Measurements from ENCODE around the gene CDC16. TPM values are rescaled to one million over a fixed set of nuclear protein-coding genes. Genes with fewer than 3 reads are reported as not detected.

CDC16 gene
- total and polyA plus RNA-seq, 2 of the 8 experiments (the other 6 are each of a cell fraction or from before 2014, with no cell fraction given), result 42.5 to 83.4 TPM

- Histone ChIP-seq H3K23ac (ENCODE audit: insufficient read length) (no peak overlapping the region), H2AK5ac (ENCODE audit: low read depth, low read length) (no peak overlapping the region), H3K18ac (ENCODE audit: extremely low read depth, low read length) (no peak overlapping the region), H4K91ac (replicated peaks; ENCODE audit: insufficient read length, low read length) (no peak overlapping the region), H4K5ac (ENCODE audit: insufficient read length, low read depth, low read length) (no peak overlapping the region), H2BK20ac (ENCODE audit: low read length) (no peak overlapping the region), H2BK120ac (replicated peaks; ENCODE audit: low read depth, low read length) (no peak overlapping the region), H3K27ac (ENCODE audit: low read depth, low read length) (0 out of 2 replicates have a peak overlapping the region, but pooled peaks have one; percentile 82), H3K36me3 (ENCODE audit: control insufficient read depth in 2 of 4, insufficient read depth in 4 of 4, low read length in 3 of 4) (peaks cover 0 to 8% (median 3%) of the 10 kb centered on the region in 4 experiments; a peak in 2 of 8 replicates), H4K8ac (ENCODE audit: extremely low read depth, insufficient read depth, low read length) (no peak overlapping the region), H2BK12ac (ENCODE audit: low read depth, low read length) (no peak overlapping the region), H2BK5ac (ENCODE audit: low read depth, low read length) (no peak overlapping the region), H3K56ac (replicated peaks; ENCODE audit: insufficient read length, low read depth, low read length) (no peak overlapping the region), H3K4me3 (ENCODE audit: extremely low read depth in 1 of 4, insufficient read depth in 2 of 4, low read depth in 3 of 4, low read length in 4 of 4) (peak overlapping the region; percentile 72 to 83 (median 76); a peak in 7 of 8 replicates), H3K79me2 (ENCODE audit: control insufficient read depth in 1 of 2, insufficient read depth in 2 of 2, low read length in 2 of 2) (peaks cover 10 to 57% of the 10 kb centered on the region in 2 experiments), H3K14ac (ENCODE audit: insufficient read length) (no peak overlapping the region), H3K4me2 (ENCODE audit: insufficient read depth in 1 of 2, low read depth in 2 of 2, low read length in 2 of 2) (peak overlapping the region; percentile 75 to 79), H3K4me1 (replicated peaks in 1 of 4; ENCODE audit: control insufficient read depth in 3 of 4, insufficient read depth in 4 of 4, low read length in 3 of 4) (0 out of 7 replicates have a peak, but pooled peaks cover 0 to 3% (median 0%) of the 10 kb centered on the region in 4 experiments), H3K23me2 (ENCODE audit: low read depth, low read length) (peaks cover 4% of the 10 kb centered on the region; the same call in 1 of the 2 replicates), H2BK15ac (ENCODE audit: low read length) (no peak overlapping the region), H3K4ac (replicated peaks; ENCODE audit: insufficient read length, low read depth, low read length) (no peak overlapping the region), H3K79me1 (ENCODE audit: low read depth, low read length) (peaks cover 2% of the 10 kb centered on the region; the same call in 1 of the 2 replicates), H2AFZ (ENCODE audit: low read length) (no peak overlapping the region), H3K9me3 (ENCODE audit: insufficient read depth in 2 of 2, low read depth in 1 of 2, low read length in 1 of 2) (no peaks in the 10 kb centered on the region), H4K20me1 (replicated peaks in 1 of 2; ENCODE audit: control insufficient read depth in 1 of 2, insufficient read depth in 2 of 2, low read length in 2 of 2) (peaks cover 0 to 9% of the 10 kb centered on the region in 2 experiments), H3K9ac (replicated peaks in 1 of 4; ENCODE audit: extremely low read depth in 1 of 4, low read depth in 3 of 4, low read length in 3 of 4) (peak overlapping the region; percentile 63 to 99 (median 88); a peak in 6 of 7 replicates), H3K27me3 (replicated peaks in 1 of 4; ENCODE audit: control insufficient read depth in 3 of 4, extremely low read depth in 1 of 4, insufficient read depth in 3 of 4, low read length in 3 of 4) (no peaks in the 10 kb centered on the region)
- CTCF ChIA-PET (ENCODE audit: partially characterized antibody), result interaction anchor here (1.0 kb wide), 1 partner anchor 19 kb away, joined by 3 read pairs; no protein-coding TSS in a partner anchor
- no peak for FAIRE-seq
- no peak for DNase-seq (ENCODE audit: low read depth in 1 of 2, low spot score in 2 of 2)
- WGBS, 2 experiments (ENCODE audit: extremely low coverage in 1 of 2, insufficient coverage in 1 of 2, insufficient read length in 1 of 2, insufficient replicate concordance in 2 of 2, low coverage in 1 of 2, low lambda C conversion rate in 2 of 2, missing lambda C conversion rate in 1 of 2), result 59% methylated on average over 7 of the region's 7 CpGs; no CpG with 5 or more reads in 1 of the 2 experiments
- POLR2A ChIA-PET (ENCODE audit: partially characterized antibody), result interaction anchor here (0.5 to 7.8 kb wide), 5 partner anchors 12 to 161 kb away, joined by 3 to 51 read pairs (median 4); partner anchors contain the start of gene UPF3A
- no peak for TF ChIP-seq CHD2 (IDR thresholded peaks at IDR 0.05; ENCODE audit: low read length)
- no peak for TF ChIP-seq SIRT6 (IDR thresholded peaks at IDR 0.05; ENCODE audit: low read length)
- no peak for TF ChIP-seq CHD1 (IDR thresholded peaks at IDR 0.05; ENCODE audit: low read depth, low read length)
- TF ChIP-seq JUN (IDR thresholded peaks at IDR 0.05; ENCODE audit: low read depth, low read length), result no peak
- no peak for TF ChIP-seq KDM4A (IDR thresholded peaks at IDR 0.05; ENCODE audit: low read depth, low read length, severe bottlenecking)
- TF ChIP-seq YY1 (IDR thresholded peaks at IDR 0.05; ENCODE audit: low read depth, low read length), result no peak
- no peak for TF ChIP-seq MAX (IDR thresholded peaks at IDR 0.05)
- no peak for TF ChIP-seq CBX8 (IDR thresholded peaks at IDR 0.05; ENCODE audit: borderline replicate concordance, low read depth, low read length)
- TF ChIP-seq BCL11A (IDR thresholded peaks at IDR 0.05; ENCODE audit: low read depth in 2 of 2, low read length in 2 of 2), result no peak
- TF ChIP-seq SIX5 (IDR thresholded peaks at IDR 0.05; ENCODE audit: low read depth, low read length), result no peak
- TF ChIP-seq SIN3A (conservative IDR thresholded peaks at IDR 0.05 in 1 of 2, IDR thresholded peaks at IDR 0.05 in 1 of 2; ENCODE audit: low read depth in 1 of 2, low read length in 2 of 2), result no peak
- no peak for TF ChIP-seq PHF8 (conservative IDR thresholded peaks at IDR 0.05; ENCODE audit: low read depth, low read length)
Observed at GRCh38 chr13:114315074-114315785, 80.5 kb downstream of the CDC16 start.
